ENCODE measurements around the gene SHROOM3.
"Not testable (repeated sequence)": the region's sequence is repeated elsewhere in the genome, so short reads cannot be mapped to it uniquely, and the experiment has no call there.

The SHROOM3 gene

GRCh38 chr4:76596713-76597112 lies 161.7 kb downstream of the SHROOM3 start:
- DNase-seq, result no peak

- DNase-seq, result no peak
Observed at GRCh38 chr4:76597423-76597979, 162.5 kb downstream of the SHROOM3 start.

GRCh38 chr4:76600447-76600846 lies 165.4 kb downstream of the SHROOM3 start:
- no peak for DNase-seq

GRCh38 chr4:76601791-76602190 lies 166.8 kb downstream of the SHROOM3 start:
- no peak for DNase-seq

GRCh38 chr4:76605099-76605563 lies 170.1 kb downstream of the SHROOM3 start:
- no peak for DNase-seq

- DNase-seq, result no peak
Observed at GRCh38 chr4:76606645-76607265, 171.7 kb downstream of the SHROOM3 start.

GRCh38 chr4:76607266-76607799 lies 172.3 kb downstream of the SHROOM3 start:
- no peak for DNase-seq

- DNase-seq, result no peak
Observed at GRCh38 chr4:76607846-76608245, 172.8 kb downstream of the SHROOM3 start.

GRCh38 chr4:76608549-76608948 lies 173.5 kb downstream of the SHROOM3 start:
- DNase-seq, result not testable (repeated sequence)

- no peak for DNase-seq
Observed at GRCh38 chr4:76610751-76611547, 175.9 kb downstream of the SHROOM3 start.

GRCh38 chr4:76611616-76612207 lies 176.7 kb downstream of the SHROOM3 start:
- DNase-seq, result no peak

GRCh38 chr4:76614589-76614988 lies 179.6 kb downstream of the SHROOM3 start:
- no peak for DNase-seq

- no peak for DNase-seq
Observed at GRCh38 chr4:76615999-76616398, 181.0 kb downstream of the SHROOM3 start.

GRCh38 chr4:76616526-76616925 lies 181.5 kb downstream of the SHROOM3 start:
- no peak for DNase-seq

- DNase-seq, result no peak
Observed at GRCh38 chr4:76620723-76621468, 185.9 kb downstream of the SHROOM3 start.

GRCh38 chr4:76622126-76622525 lies 187.1 kb downstream of the SHROOM3 start:
- DNase-seq, result no peak

- no peak for DNase-seq
Observed at GRCh38 chr4:76622717-76623116, 187.7 kb downstream of the SHROOM3 start.

GRCh38 chr4:76623217-76624045 lies 188.4 kb downstream of the SHROOM3 start:
- DNase-seq, result no peak

- DNase-seq, result no peak
Observed at GRCh38 chr4:76624241-76624681, 189.2 kb downstream of the SHROOM3 start.

GRCh38 chr4:76624931-76625715 lies 190.1 kb downstream of the SHROOM3 start:
- DNase-seq, result no peak

Measured in T-helper 9 cell (primary cell).